Neural crest cell (in vitro differentiated cells): ENCODE results near the gene DOCK3. TPM values are rescaled to one million over a fixed set of nuclear protein-coding genes. Genes with fewer than 3 reads are reported as not detected.
A peak's percentile ranks its signal among the peaks of the same experiment; 100 is the strongest.
"Not testable (repeated sequence)": the region's sequence is repeated elsewhere in the genome, so short reads cannot be mapped to it uniquely, and the experiment has no call there.

Source experiments
- DNase-seq: peaks from one replicate; pipeline ENCODE4 v3.0.0; 2021; ENCODE audit warnings: low read depth, mixed read lengths, low spot score
- H3K27ac Mint-ChIP-seq: one replicate; pipeline ENCODE4 v1.8.0; 2021; ENCODE audit warnings: mild to moderate bottlenecking, mixed read lengths; ENCODE audit not compliant: unreplicated experiment
- H3K27me3 Mint-ChIP-seq: 2 replicates; pipeline ENCODE4 v1.8.0; 2021; ENCODE audit warnings: low read depth, mild to moderate bottlenecking, mixed read lengths
- H3K36me3 Mint-ChIP-seq: 2 replicates; pipeline ENCODE4 v1.8.0; 2021; ENCODE audit warnings: low read depth, mild to moderate bottlenecking, mixed read lengths
- H3K4me1 Mint-ChIP-seq: 2 replicates; pipeline ENCODE4 v1.8.0; 2021; ENCODE audit warnings: mixed read lengths
- H3K4me3 Mint-ChIP-seq: one replicate; pipeline ENCODE4 v1.8.0; 2021; ENCODE audit warnings: mild to moderate bottlenecking, mixed read lengths
- H3K9me3 Mint-ChIP-seq: 2 replicates; pipeline ENCODE4 v1.8.0; 2021; ENCODE audit warnings: mixed read lengths
- CTCF ChIP-seq: fragments of 200-600 bp; sonication (generic); conservative IDR thresholded peaks from 2 replicates; pipeline ENCODE4 v1.5.0; 2021; ENCODE audit warnings: antibody characterized with exemption, mild to moderate bottlenecking
- total RNA-seq: library from RNA; stranded (reverse); gene quantifications from 2 replicates; pipeline ENCODE4 v1.2.1, GENCODE V29; 2021

DOCK3 gene
- total RNA-seq, 1 donor from 2014 or later, result 5.0 TPM

DNA sequence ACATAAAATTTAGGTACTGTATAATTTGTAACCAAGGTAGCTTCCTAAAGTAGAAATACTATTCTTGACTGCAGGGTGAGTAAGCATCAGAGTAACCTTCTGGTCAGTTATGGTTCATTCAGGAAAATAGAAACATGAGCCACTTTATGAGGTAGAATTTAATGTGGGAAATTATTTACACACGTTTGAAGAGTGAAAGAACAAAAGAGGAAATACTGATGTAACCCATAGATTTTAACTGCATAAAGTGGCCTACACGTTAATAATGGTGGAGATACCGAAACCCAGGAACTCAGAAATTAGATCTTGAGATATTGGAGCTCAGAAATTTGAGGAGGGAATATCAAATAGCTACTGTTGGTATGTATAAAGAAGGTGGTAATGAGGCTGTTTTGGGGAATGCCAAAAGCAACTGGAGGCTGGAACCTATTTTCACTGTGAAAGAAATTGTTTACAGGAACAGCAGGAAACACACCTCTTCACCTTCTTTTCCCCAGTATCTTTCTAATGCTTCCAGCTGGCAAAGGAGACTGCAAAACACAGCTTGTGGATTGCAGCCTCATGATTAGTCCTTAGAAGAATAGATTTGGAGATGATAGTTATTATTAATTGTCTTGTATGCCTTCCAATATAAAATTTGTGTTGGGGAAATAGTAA, 216.1 kb downstream of the DOCK3 start:
- no peak for TF ChIP-seq CTCF
- H3K9me3 Mint-ChIP-seq, result no peaks in the 10 kb centered on the region

GRCh38 chr3:50901097-50901496, 226.4 kb downstream of the DOCK3 start:
- not testable (repeated sequence) for H3K4me1 Mint-ChIP-seq, H3K27me3 Mint-ChIP-seq, DNase-seq, H3K4me3 Mint-ChIP-seq, H3K36me3 Mint-ChIP-seq, H3K9me3 Mint-ChIP-seq
- peak overlapping the region; percentile 48 for H3K27ac Mint-ChIP-seq

More for the DNA sequence above, 216.1 kb downstream of the DOCK3 start:
- H3K36me3 Mint-ChIP-seq, result peaks cover 10% of the 10 kb centered on the region
- no peak overlapping the region for H3K4me3 Mint-ChIP-seq
- no peak for DNase-seq
- H3K4me1 Mint-ChIP-seq, result no peaks in the 10 kb centered on the region
- H3K27me3 Mint-ChIP-seq, result peaks cover 7% of the 10 kb centered on the region
- H3K27ac Mint-ChIP-seq, result no peak overlapping the region

- H3K27me3 Mint-ChIP-seq, result no peaks in the 10 kb centered on the region
- H3K4me1 Mint-ChIP-seq, result no peaks in the 10 kb centered on the region
- no peak for TF ChIP-seq CTCF
Measured at GRCh38 chr3:50912746-50913145, 238.0 kb downstream of the DOCK3 start.

GRCh38 chr3:50913260-50913659, 238.5 kb downstream of the DOCK3 start:
- Mint-ChIP-seq H3K36me3 (no peaks in the 10 kb centered on the region), H3K9me3 (peaks cover 7% of the 10 kb centered on the region), H3K27ac (no peak overlapping the region), H3K4me1 (no peaks in the 10 kb centered on the region), H3K4me3 (no peak overlapping the region), H3K27me3 (no peaks in the 10 kb centered on the region)
- no peak for TF ChIP-seq CTCF
- DNase-seq, result no peak

More at GRCh38 chr3:50912746-50913145, 238.0 kb downstream of the DOCK3 start:
- DNase-seq, result no peak
- Mint-ChIP-seq H3K9me3 (peaks cover 10% of the 10 kb centered on the region), H3K36me3 (no peaks in the 10 kb centered on the region), H3K27ac (no peak overlapping the region), H3K4me3 (no peak overlapping the region)

- H3K27me3 Mint-ChIP-seq, H3K27ac Mint-ChIP-seq, H3K4me3 Mint-ChIP-seq, H3K4me1 Mint-ChIP-seq, H3K36me3 Mint-ChIP-seq, DNase-seq: not testable (repeated sequence)
- peaks cover 13% of the 10 kb centered on the region for H3K9me3 Mint-ChIP-seq
Measured at GRCh38 chr3:50922071-50922470, 247.3 kb downstream of the DOCK3 start.

GRCh38 chr3:50923955-50924354, 249.2 kb downstream of the DOCK3 start:
- Mint-ChIP-seq H3K4me1 (peaks cover 8% of the 10 kb centered on the region), H3K9me3 (peaks cover 12% of the 10 kb centered on the region), H3K4me3 (no peak overlapping the region), H3K27me3 (peaks cover 2% of the 10 kb centered on the region), H3K36me3 (no peaks in the 10 kb centered on the region), H3K27ac (no peak overlapping the region)
- DNase-seq, result no peak
- no peak for TF ChIP-seq CTCF
